ENCODE measurements around the gene KRT26.
"Not testable (repeated sequence)": the region's sequence is repeated elsewhere in the genome, so short reads cannot be mapped to it uniquely, and the experiment has no call there.

KRT26 gene, protein sequence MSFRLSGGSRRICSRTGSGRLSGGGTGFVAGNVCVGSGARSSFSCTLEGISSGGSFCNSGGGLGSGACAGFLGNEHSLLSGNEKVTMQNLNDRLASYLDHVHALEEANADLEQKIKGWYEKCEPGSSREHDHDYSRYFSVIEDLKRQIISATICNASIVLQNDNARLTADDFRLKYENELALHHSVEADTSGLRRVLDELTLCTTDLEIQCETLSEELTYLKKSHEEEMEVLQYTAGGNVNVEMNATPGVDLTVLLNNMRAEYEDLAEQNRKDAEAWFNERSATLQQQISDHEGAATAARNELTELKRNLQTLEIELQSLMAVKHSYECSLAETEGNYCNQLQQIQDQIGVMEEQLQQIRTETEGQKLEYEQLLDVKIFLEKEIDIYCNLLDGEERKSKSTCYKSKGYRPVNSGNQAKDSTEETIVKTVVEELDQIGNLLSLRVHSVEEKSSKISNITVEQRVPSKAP

DNA sequence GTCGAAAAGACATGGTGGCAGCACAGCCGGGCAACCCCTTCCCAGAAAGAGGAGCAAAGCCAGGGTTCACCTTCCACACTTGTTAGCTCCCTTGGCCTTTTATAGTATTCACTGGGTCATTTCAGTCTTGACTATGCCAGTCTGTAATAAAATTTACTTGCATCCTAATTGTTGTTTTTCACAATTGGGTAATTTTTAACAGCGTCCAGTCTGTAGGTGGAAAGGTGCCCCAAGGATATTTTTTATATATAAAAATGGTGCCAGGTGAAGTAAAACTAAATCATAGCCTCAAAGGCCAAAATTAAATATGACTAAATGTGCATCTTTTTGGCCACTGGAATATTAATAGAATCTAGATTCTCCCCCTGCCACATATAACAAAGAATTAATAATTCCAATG is at the start of gene KRT26:
Gene KRT26, minus strand, starts transcription at position 101 of the 400 bp plus-strand sequence. Its CDS starts 88 bp downstream, at position 13.
- DNase-seq, result no peak

DNA sequence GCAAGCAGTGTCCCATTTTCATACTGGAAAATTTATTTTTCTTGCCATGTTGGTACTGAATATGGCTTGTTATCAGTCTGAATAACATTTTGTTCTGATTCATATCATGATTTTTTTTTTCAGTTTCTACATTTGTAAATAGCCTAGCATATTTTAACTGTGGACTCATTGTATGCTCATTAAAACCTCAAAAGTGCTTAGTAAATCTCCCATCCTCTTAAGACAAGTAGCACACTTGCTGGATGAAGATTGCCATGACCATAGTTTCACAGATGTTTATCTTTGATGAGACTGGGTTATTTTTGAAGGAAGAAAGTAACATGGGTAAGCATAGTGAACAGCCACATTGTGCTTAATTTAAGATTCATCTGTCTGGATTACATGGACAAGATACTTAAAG is 49.5 kb upstream of the KRT26 start:
- no peak for DNase-seq

DNA sequence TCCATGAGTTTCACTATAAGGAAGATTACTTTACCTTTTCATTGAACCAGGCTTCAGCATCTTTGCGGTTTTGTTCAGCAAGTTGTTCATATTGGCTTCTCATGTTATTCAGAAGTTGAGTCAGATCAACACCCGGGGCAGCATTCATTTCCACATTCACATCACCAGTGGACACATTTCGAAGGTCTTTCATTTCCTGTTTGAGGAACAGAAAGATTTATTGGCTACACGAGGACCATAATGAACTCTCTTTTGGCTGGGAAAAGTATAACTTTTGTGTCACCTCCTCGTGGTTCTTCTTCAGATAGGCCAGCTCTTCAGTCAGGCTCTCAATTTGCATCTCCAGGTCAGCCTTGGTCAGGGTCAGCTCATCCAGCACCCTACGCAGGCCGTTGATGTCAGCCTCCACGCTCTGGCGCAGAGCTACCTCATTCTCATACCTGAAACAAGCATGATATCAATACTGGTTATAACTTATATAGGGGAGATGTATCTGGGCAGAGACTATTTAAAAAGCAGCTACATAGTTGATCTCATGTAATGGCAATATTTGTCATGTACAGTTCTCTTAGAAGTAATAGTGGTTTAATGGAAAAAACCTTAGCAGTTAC is 48.3 kb upstream of the KRT26 start:
- no peak for DNase-seq

DNA sequence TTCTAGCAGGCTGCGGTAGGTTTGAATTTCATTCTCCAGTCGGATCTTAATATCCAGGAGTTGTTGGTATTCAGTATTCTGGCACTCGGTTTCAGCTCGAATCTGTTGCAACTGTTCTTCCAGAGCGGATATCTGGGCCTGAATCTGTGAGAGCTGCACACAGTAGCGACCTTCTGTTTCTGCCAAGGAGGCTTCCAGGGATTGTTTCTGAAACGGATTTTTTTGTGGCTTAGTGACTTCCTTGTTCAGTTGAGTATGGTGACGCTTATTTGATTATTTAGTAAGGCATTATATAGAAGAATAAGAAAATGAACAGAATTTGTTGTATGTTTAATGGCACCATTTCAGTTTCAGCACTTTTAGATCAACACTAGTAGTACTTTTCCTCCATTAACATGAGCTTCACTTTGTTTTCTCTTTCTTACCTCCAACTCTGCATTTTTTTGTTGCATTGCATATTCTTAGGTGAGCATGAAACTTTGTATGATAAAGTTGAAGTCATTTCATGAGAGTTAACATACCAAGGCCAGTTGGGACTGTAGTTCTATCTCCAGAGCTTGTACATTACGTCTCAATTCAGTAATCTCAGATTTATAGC is 47.6 kb upstream of the KRT26 start:
- DNase-seq, result no peak

DNA sequence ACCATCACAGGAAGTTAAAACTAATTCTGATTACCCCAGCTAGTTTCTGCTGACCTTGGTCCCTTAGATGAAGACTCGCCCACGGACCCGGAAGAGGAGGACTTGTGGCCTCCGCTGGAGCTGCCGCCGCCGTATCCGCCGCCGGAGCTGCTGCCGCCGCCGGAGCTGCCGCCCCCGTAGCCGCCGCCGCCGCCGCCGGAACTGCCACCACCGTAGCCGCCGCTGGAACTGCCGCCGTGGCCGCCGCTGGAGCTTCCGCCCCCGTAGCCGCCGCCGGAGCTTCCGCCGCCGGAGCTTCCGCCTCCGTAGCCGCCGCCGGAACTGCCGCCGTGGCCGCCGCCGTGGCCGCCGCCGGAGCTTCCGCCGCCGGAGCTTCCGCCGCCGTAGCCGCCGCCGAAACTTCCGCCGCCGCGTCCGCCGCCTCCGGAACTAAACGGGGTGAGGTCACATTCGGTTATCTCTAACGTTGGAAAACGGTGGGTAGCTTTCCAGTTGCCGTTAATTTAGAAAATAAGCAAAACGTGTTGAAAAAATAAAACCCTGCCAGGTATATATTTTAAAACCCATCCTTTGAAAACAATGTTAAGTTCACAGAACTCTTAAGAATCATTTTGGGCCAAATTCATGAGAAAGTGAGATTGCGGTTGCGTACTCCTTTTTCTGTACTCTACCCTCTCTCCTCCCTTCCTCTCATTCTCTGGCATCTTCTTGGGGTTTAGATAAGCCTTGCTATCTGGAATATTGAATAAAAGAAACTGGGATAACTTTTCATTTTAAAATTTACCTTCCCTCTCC is 46.9 kb upstream of the KRT26 start:
- peak; percentile 76 for DNase-seq

DNA sequence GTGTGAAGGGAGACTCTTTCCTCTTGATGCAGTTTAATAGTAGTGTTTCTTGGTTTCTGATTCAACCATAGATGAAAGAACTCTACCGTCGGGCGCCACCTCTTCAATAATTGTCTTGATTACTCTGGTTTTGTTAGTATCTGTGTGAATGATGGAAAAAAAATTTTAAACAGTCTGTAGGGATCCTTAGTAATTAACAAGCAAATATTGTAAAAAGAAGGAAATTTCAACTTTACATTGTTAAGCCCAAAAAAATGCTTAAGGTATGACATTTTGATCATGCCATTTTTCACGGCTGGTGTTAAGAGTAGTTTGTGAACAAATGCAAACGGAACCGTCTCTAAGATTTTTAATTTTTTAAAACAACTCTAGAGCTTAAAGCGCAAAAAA is 46.3 kb upstream of the KRT26 start:
- no peak for DNase-seq

DNA sequence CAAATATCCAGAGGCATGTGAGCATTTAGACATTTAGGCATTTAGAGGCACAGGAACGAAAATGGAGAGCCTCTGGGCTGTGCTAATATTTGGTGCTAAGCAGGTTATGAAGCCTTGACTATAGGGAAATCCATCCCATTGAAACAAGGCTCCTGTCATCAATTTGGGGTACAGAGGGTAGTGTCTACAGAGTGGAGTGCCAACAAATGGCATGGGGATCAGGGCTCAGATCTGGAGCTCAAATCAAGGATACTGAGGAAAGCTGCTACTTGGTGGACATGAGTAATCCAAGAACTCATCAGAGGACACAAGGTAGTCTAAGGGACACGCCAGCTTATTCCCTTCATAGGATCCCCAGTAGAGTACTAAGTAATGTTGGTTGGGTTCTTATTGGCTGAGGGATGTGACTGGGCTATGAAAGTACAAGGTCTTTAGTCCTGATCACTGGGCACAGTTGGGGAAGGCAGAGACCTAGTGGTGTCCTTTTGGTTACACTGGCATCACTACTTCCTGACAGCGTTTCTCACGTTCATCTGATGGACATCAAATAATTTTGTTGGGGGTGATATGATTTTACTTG is 45.2 kb upstream of the KRT26 start:
- no peak for DNase-seq

DNA sequence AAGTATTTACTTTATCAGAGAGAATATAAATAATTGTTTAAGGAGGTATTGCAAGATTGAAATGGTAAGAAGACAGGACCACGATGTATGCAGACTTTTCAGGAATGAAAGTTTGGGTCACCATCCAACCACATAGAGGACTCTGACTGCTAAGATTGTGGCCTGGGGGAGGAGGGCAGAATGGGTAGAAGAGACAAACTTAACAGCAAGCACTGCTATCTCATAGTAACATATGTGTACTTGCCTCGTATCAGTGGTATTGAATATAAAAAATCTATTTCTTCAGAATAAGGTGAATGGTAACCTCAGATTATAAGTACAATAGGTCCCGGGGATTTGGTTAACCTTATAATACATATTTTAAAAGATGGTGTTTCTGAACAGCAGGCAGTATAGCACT is 44.6 kb upstream of the KRT26 start:
- no peak for DNase-seq

DNA sequence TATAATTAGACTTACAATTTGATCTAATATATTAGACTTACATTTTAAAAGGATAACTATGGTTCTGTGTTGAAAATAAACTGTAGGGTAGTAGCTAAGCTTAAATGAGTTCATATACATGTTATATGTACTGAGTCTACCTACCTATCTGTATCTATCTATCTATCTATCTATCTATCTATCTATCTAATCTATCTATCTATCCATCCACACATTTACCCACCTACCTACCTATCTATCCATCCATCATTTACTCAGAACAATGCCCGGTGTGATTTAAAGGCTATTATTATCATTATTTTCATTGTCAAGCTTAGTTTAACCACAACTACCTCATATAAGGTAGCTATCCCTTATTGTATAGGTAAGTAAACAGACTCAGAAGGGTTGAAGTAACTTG is 43.4 kb upstream of the KRT26 start:
- no peak for DNase-seq

DNA sequence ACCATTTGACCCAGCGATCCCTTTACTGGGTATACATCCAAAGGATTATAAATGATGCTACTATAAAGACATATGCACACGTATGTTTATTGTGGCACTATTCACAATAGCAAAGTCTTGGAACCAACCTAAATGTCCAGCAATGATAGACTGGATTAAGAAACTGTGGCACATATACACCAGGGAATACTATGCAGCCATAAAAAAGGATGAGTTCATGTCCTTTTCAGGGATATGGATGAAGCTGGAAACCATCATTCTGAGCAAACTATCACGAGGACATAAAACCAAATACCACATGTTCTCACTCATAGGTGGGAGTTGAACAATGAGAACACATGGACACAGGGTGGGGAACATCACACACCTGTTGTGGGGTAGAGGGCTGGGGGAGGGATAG is 42.7 kb upstream of the KRT26 start:
- not testable (repeated sequence) for DNase-seq

DNA sequence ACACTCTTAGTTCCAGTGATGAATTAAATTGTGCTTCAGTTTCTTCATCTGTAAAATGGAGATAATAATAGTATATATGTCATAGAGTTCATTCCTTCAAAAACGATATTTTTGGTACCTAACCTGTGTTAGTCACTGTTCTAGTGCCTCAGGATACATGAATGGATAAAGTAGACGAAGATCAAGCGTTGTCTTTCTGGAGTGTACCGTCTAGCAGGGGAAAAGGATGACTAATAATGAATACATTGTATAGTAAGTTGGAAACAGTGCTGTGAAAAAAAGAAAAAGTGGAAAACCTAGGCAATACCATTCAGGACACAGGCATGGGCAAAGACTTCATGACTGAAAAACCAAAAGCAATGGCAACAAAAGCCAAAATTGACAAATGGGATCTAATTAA is 41.8 kb upstream of the KRT26 start:
- DNase-seq, result no peak

DNA sequence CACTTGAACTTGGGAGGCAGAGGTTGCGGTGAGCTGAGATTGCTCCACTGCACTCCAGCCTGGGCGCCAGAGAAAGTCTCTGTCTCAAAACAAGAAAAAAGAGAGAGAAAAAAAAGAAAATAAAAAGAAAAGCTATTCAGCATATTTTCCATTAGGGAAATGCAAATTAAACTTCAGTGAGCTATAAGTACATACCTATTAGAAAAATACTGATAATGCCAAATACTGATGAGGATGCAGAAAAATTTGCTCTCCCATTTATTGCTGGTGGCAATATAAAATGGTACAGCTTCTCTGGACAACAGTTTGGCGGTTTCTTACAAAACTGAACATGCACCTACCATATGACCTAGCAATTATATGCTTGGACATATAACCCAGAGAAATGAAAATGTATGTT is 40.6 kb upstream of the KRT26 start:
- DNase-seq, result no peak

DNA sequence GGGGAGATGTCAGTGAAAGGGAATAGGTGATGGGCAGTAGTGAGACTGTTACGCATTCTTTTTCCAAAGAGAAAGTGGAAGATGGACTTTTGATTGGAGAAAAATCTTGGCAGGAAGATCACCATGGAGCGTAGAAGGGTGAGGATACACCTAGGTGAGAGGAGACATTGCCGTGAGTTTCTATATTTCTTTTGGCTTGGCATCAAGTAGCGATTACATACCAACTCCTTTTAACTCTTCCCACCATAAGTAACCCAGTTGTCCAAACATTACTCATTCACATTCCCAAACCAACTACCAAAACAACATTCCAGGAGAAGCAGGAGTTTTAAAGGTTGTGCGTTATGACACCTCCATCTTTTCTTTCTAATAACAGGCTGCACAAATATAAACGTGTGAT is 38.5 kb upstream of the KRT26 start:
- DNase-seq, result no peak

DNA sequence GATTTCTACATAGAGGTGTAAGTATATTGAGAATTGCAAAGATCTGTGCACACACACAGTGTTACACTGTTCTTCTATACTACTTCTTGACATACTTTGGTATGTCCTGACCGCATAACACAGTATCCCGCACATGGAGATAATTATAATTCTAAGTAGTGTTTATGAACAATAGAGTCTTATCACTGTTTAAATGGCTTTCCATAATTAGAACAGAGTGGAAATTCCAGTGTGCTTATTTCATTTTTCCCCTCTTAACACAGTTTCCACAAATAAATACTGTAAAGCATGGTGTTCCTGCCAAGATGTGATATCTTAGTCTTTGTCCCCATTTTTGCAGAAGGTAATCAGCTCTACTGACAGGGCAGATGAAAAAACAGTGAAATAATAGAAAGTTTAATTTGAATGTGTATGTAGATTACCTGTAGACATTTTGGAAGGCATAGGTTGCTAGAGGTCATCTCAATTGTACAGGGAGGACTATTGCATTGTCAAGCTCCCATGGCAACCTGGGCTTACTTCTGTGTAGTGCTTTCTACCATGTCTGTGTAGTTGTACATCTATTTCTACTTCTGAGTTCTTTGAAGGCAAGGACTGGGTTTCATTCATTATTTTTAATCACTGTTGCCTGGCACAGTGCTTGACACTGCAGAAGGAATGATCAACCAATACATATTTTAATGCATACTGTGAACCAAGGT is 37.9 kb upstream of the KRT26 start:
- DNase-seq, result no peak

DNA sequence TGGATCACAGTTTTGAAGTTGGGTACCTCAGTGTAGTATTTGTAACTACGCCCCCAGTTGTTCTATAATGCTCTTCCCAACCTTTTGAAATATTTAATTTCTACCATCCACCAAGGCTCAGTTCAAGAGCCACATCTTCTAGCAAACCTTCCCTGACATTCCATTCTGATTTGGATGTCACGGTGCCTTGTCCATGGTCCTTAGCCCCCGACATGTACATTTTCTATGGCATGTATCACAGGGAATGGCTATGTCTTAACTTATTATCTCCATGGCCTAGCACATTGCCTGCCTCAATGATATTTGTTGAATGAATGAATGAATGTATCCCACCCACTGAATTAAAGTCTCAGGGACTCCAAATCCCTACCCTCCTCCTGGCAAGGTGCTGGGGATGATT is 34.1 kb upstream of the KRT26 start:
- DNase-seq, result no peak

DNA sequence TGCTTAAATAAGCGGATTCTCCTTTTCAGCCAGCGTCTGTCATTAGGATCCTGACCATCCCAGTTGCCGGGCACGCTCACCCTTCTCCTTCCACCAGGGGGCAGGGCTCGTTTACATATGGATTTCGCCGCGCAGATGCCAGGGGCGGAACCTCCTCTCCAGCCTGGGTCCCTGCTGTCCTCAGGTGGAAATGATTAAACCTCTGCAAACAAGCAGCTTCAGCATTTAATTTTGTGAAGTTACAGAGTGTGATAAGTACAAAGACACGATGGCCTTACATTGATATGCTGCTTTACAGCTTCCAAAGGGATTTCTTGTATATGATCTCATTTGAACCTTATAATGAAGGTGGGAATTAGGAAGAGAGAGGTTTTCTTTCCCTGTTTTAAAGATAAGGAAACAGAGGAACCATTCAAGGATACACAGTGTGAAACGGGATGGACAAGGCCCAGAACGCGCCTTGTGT is 31.6 kb upstream of the KRT26 start:
- peak; percentile 73 for DNase-seq

DNA sequence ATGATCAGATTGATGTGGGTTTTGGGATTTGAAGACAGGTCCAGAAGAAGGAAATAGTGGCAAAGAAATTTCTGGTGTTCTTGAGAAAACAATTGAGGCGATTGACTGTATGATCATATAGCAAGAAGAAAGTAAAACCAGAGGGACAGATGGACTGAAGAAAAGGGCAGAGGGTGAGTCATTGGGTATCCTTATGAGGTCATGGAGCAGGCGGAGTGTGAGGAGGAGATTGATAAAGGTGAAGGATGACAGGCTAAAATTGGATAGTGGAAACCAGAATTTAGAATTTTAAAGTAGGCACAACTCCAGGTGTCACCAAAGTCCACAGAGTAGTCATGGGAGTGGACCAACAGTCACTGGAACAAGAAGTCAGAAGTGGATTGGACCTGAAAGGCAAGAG is 29.2 kb upstream of the KRT26 start:
- no peak for DNase-seq

DNA sequence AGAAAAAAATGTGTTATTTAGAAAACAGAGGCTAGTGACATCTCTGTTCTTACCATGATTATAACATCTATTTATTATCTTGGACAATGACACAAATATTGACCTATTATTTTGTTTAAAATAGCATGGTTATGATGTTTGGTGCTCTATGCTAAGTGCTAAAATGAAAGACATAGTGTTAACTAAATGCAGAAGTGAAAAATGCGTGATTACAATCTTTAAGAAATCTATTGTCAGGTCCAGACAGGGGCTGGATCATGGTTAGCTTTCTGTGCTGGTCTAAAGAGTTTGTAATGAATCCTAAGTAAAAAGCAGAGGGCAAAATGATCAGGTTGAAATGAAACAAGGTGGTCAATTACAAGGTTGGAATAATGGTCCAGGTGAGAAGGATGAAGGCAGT is 28.4 kb upstream of the KRT26 start:
- DNase-seq, result no peak

DNA sequence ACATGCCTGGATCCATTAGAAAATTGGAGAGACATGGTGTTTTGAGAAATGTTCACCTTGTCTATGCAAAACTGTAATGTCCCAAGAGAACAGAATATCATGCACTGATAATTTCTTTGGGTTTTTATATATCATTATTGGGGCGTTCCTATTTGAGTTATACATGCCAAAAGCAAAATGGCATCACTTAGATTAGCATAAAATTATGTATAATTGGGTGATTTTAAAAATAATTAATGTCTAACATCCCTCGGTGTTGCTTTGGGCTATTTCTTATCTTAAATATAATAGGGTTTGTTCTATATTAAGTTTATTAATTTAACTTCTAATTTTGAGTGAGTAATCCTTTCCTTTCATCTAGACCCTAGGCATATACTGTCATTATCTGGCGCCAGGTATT is 27.9 kb upstream of the KRT26 start, which contains the start of gene KRT28:
Gene KRT28, minus strand, starts transcription at position 101 of the 400 bp plus-strand sequence. Its CDS starts 66 bp downstream, at position 35.
- no peak for DNase-seq

DNA sequence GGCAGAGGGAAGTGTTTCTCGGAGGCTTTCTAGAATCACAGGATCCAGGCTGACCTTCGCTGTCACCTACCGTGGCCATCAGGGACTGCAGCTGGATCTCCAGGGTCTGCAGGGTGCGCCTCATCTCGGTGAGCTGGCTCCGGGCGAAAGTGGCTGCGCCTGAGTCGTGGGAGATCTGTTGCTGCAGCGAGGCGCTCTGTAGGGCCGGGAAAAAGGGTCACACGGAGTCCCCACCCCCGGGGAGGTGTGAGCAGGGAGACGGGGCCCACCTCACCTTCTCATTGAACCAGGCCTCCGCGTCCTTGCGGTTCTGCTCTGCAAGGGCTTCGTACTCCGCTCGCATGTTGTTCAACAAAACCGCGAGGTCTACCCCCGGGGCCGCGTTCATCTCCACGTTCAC is 24.8 kb upstream of the KRT26 start:
- DNase-seq, result no peak

DNA sequence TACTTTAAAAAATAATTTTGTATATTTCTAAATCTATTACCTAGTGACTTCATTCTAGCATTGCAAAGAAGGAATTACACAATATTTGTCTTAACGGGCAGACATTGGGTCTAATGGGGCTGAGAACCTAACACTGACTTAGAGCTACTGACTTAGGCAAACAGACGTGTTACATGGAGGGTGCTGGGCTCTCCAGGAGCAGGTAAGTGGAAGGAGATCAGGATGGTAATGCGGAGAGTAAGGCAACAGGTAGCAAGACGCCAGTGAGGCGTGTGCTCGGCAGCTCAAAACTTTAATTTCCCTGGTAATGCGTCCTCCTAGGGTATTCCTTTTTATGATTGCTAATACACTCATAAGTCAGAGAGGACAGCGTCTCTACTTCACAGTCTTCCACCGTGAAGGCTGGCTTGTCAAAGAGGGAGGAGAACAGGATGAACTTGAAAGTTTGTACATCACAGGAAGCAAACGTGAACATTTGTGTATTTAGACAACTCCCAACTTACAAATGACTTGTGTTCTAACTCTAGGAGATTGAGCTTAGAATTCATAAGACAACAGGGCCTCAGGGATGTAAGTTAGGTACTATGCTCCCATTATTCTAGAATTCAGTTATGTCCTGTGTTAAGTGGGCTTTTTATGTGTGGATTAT is 23.1 kb upstream of the KRT26 start:
- no peak for DNase-seq

DNA sequence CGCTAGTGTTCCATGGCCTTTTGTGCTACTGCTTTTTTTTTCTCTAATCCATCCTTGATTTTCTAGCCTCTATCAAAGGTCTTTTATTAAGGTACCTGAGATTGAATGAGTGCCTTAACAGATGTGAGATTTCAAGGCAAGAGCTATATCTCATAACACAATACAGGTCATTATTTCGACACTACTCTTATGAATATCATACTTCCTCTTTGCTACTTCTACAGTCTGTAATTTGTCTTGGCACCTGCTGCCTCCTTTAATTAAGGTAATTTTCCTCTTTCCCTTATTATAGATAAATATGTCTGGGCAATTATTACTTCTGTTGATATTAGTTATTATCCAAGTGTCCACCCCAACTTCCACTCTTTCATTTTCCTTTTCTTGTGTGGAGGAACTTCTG is 22.5 kb upstream of the KRT26 start:
- DNase-seq, result no peak
